ENCODE data around the gene PSMA7.
A peak's percentile ranks its signal among the peaks of the same experiment; 100 is the strongest.

The PSMA7 gene

DNA sequence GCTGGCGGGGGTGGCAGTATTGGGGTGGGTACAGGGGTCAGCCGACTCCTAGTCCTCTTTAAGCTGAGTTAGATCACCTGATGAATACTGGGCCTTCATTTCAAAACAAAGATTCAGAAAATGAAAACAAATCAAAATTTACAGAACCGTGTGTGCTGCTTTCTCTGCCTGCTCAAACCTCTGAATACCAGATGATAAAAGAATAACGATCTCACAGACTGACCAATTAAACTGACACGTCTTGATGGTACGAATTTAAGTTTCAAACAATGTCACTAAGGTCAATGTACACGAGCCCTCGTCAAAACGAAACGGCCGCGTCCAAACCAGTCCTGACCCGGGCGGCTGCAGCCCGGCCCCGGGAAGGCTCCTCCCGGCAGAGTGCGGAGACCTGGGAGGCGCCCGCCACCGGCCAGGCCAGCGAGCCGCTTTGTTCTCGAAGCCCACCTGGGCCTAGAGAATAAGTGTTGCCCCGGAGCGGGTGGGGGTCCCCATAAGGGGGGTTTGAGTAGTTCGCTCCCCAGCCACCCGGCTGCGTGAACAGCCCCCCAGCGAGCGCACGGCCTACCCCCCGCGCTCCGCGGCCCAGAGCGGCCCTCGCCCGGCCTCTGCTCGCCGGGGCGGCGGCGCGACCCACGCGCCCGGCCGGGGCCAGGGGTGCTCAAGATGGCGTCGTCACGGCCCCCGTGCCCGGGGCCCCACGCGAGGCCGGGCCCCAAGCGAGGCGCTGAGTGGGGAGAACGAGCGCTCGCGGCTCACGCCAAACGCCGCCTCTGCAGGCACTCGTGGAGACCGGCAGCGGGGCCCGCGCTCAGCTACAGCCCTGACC is 728 bp downstream of the PSMA7 start:
- peak overlapping the region; percentile 84 for H3K4me3 Mint-ChIP-seq
- H3K4me1 Mint-ChIP-seq (ENCODE audit: low read depth) = peaks cover 62% of the 10 kb centered on the region
- H3K27ac Mint-ChIP-seq = peak overlapping the region; percentile 88
- intact Hi-C loops (cut with micrococcal nuclease) = loop anchor here (2.0 kb wide), 1 partner anchor 40 kb away; the partner anchor contains the start of gene MTG2
- peaks cover 65% of the 10 kb centered on the region for H3K36me3 Mint-ChIP-seq (ENCODE audit: low read depth)
- no peaks in the 10 kb centered on the region for H3K27me3 Mint-ChIP-seq
- H3K9me3 Mint-ChIP-seq = no peaks in the 10 kb centered on the region

DNA sequence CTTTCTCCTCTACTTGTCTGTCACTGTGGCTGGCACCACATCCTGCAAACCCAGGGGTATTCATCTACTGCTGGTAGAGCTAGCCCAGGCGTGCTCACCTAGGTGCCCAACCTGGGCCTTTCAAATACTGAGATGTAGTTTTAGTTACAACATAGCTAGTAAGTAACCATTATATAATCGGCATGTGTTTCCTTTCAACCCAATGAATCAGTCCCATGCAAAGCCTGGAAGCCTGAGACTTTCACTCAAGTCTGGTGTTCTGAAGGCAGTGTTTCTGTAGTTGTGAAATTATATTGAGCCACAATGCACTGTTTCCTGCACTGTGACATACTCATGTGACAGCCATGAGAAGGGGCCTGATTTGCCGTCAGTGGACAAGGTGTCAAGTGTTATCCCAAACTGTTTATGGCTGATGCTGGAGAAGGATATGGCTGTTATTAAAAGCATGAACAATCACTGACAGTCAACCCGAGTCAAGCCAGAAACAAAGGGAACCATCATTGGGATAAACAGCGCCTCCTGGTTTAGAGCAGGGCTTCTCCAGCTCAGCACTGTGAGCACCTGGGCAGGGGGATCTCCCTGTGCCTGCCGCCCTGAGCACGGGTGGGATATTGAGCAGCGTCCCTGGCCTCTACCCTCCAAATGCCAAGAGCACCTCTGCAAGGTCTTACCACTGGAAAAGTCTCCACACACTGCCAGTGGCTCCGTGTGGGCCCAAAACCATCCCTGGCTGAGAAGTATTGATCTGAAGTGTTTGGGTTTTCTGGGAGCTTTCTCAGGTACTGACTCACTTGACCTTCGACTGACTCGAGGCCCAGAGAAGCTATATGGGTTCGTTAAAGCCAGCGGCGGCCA is 1.6 kb downstream of the PSMA7 start:
- no peaks in the 10 kb centered on the region for H3K9me3 Mint-ChIP-seq
- peak overlapping the region; percentile 88 for H3K27ac Mint-ChIP-seq
- intact Hi-C loops (cut with micrococcal nuclease) = loop anchor here (2.0 kb wide), 1 partner anchor 41 kb away; the partner anchor contains the start of gene MTG2
- peaks cover 73% of the 10 kb centered on the region for H3K36me3 Mint-ChIP-seq (ENCODE audit: low read depth)
- H3K27me3 Mint-ChIP-seq = no peaks in the 10 kb centered on the region
- peaks cover 63% of the 10 kb centered on the region for H3K4me1 Mint-ChIP-seq (ENCODE audit: low read depth)
- H3K4me3 Mint-ChIP-seq = peak overlapping the region; percentile 84

DNA sequence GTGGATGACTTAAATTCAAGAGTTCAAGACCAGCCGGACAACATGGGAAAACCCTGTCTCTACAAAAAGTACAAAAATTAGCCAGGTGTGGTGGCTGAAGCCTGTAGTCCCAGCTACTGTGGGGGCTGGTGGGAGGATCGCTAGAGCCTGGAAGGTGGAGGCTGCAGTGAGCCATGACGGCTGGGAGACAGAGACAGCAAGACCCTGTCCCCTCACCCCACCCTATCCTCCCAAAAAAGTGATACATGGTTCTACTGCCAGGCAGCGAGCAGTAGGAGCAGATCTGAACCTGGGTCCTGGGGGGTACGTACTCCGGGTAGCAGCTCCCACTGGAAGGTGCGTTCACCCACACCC is 2.2 kb downstream of the PSMA7 start:
- H3K9me3 Mint-ChIP-seq = no peaks in the 10 kb centered on the region
- intact Hi-C loops (cut with micrococcal nuclease) = no loop called here
- H3K27ac Mint-ChIP-seq = peak overlapping the region; percentile 88
- H3K4me1 Mint-ChIP-seq (ENCODE audit: low read depth) = peaks cover 65% of the 10 kb centered on the region
- peaks cover 79% of the 10 kb centered on the region for H3K36me3 Mint-ChIP-seq (ENCODE audit: low read depth)
- H3K27me3 Mint-ChIP-seq = no peaks in the 10 kb centered on the region
- no peak overlapping the region for H3K4me3 Mint-ChIP-seq

DNA sequence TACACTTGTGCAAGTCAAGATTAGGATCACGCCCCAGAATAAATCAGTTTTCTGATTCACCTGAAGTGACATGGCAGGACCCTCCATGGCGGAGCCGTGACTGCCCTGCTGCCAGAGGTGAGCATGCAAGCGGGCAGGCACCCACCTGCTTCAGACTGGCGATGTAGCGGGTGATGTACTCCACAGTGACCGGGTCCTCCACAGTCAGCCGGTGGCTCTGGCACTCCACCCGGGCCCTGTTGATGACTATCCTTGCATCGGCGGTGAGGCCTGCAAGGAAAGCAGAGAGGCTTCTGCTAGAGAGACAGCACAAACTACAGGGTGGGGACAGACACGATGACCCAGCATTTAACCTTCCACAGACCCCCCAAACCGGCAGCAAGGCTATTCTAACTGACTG is 3.6 kb downstream of the PSMA7 start:
- H3K9me3 Mint-ChIP-seq = no peaks in the 10 kb centered on the region
- peaks cover 63% of the 10 kb centered on the region for H3K4me1 Mint-ChIP-seq (ENCODE audit: low read depth)
- H3K27ac Mint-ChIP-seq = no peak overlapping the region
- H3K27me3 Mint-ChIP-seq = no peaks in the 10 kb centered on the region
- H3K36me3 Mint-ChIP-seq (ENCODE audit: low read depth) = peaks cover 84% of the 10 kb centered on the region
- intact Hi-C loops (cut with micrococcal nuclease) = loop anchor here (5.0 kb wide), 1 partner anchor 72 kb away; the partner anchor contains the start of gene TAF4
- no peak overlapping the region for H3K4me3 Mint-ChIP-seq

DNA sequence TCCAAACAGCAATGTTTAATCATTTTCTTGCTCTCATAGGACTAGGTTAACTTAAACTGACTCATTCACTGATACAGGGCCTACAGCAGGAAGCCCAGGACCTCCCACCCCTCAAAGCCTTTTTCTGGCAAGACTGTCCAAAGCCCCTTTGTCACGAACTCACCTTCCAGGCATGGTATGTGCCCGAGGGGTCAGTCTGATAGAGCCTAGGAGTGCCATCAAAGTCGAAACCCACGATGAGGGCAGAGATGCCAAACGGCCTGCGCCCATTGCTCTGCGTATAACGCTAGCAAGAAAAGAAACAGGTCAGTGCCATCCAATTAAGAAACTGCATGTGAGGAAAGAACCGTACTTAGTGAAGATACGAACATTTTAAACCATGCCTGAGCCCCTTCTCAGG is 4.3 kb downstream of the PSMA7 start:
- Mint-ChIP-seq H3K27ac (no peak overlapping the region), H3K36me3 (ENCODE audit: low read depth) (peaks cover 91% of the 10 kb centered on the region), H3K9me3 (no peaks in the 10 kb centered on the region), H3K27me3 (no peaks in the 10 kb centered on the region), H3K4me1 (ENCODE audit: low read depth) (peaks cover 66% of the 10 kb centered on the region), H3K4me3 (no peak overlapping the region)
- intact Hi-C loops (cut with micrococcal nuclease) = loop anchor here (5.0 kb wide), 1 partner anchor 72 kb away; the partner anchor contains the start of gene TAF4

DNA sequence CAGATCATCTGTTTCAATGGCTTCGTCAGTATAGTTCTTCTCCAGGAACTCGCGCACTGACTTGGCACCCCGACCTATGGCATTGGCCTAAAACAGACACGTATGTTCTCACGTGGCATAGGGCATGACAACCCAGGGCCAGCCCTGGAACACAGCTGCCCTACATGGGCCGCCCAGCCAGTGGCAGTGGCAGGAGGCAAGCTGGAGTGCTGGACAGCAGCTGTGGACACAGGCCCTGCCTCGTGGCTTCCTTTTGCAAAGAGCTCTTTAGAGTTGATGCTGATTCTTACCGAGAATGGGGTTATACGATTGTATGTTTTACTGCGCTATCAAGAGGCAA is 5.0 kb downstream of the PSMA7 start:
- H3K36me3 Mint-ChIP-seq (ENCODE audit: low read depth) = peaks cover 93% of the 10 kb centered on the region
- H3K9me3 Mint-ChIP-seq = no peaks in the 10 kb centered on the region
- intact Hi-C loops (cut with micrococcal nuclease) = loop anchor here (5.0 kb wide), 1 partner anchor 71 kb away; the partner anchor contains the start of gene TAF4
- no peaks in the 10 kb centered on the region for H3K27me3 Mint-ChIP-seq
- no peak overlapping the region for H3K27ac Mint-ChIP-seq
- no peak overlapping the region for H3K4me3 Mint-ChIP-seq
- peaks cover 74% of the 10 kb centered on the region for H3K4me1 Mint-ChIP-seq (ENCODE audit: low read depth)

DNA sequence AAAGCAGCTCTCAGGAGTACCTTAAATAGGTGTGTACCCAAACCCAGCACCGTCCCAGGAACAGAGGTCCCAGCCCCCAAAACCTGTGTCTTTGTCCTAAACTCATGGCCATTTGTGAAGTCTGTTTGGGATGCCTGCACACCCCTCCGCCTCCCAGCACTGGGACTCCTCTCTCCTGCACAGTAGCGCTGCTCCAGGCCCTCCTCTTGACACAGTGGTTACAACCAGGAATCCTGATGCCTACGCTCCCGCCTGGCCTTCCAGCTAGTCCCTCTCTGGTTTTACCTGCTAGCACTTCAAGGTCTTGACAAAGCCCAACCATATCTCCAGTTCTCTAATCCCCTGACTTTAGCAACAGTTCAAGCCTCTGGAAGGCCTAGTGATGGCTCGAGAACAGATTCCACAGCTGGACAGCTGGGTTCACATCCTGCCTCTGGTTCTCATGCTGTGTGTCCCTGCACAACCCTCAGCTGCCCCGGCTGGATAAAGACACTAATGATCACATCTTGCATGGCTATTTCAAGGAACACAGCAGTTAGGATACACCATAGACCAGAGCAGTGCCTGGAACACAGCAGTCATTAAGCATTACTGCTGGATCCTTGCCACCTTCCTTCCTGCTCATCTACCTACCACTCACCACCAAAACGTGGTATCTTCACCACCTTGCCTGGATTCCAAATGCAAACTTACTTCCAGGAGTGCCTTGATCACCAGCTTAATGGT is 5.6 kb downstream of the PSMA7 start:
- H3K27me3 Mint-ChIP-seq = no peaks in the 10 kb centered on the region
- intact Hi-C loops (cut with micrococcal nuclease) = loop anchor here (2.0 to 5.0 kb wide), 3 partner anchors 15 to 127 kb away; partner anchors contain the start of genes LSM14B and TAF4
- peaks cover 98% of the 10 kb centered on the region for H3K36me3 Mint-ChIP-seq (ENCODE audit: low read depth)
- no peaks in the 10 kb centered on the region for H3K9me3 Mint-ChIP-seq
- H3K4me3 Mint-ChIP-seq = no peak overlapping the region
- H3K4me1 Mint-ChIP-seq (ENCODE audit: low read depth) = peaks cover 79% of the 10 kb centered on the region
- H3K27ac Mint-ChIP-seq = no peak overlapping the region

DNA sequence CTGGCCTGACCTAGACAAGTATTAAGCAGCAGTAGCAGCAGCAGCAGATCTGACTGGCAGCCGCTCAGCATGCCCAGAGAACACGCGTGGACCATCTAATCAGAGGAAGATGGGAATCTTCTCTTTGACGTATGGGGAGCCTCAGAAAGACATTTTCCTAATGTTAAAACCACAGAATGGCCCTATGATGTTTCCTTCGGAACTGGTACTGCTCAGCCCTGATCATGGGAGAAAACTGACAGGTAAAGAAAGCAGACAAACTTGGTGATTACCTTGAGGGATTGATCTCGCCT is 6.2 kb downstream of the PSMA7 start:
- H3K36me3 Mint-ChIP-seq (ENCODE audit: low read depth) = peaks cover 100% of the 10 kb centered on the region
- intact Hi-C loops (cut with micrococcal nuclease) = loop anchor here (2.0 to 5.0 kb wide), 3 partner anchors 14 to 126 kb away; partner anchors contain the start of genes LSM14B and TAF4
- no peaks in the 10 kb centered on the region for H3K27me3 Mint-ChIP-seq
- H3K27ac Mint-ChIP-seq = peak overlapping the region; percentile 8
- H3K4me1 Mint-ChIP-seq (ENCODE audit: low read depth) = peaks cover 83% of the 10 kb centered on the region
- H3K9me3 Mint-ChIP-seq = no peaks in the 10 kb centered on the region
- H3K4me3 Mint-ChIP-seq = no peak overlapping the region

DNA sequence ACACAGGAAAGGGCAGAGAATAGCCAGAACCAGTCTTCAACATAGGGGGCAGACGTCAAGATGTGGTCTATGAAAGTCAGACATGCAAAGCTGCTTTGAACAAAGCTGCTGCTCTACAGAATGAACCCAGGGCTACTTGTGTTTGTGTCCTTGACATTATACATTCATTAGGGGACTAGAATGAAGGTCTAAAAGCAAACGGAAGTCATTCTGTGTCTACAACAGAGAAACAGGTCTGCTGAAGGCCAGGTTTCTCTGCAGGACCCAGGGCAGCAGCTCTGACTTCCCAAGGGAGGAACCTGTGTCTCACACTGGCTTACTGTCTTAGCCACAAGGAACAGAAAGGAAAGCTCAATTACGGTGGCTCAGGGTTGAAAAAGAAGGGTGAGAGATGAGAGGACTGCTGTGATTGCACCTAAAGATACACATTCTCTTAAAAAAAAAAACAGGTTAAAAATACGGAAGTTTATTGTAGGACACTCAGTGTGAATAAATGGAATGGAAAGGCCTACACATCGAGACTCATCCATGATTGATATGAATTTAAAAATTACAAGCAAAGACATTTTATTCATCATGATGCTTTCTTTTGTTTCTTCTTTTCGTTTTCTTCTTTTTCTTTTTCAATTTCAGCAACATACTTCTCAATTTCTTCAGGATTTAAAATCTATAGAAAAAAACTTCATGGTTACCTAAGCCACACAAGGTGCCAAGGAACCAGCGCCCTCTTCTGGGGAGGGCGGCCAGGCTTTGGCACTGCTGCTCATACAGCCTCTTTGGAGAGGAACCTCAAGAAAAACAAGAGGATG is 6.7 kb downstream of the PSMA7 start:
- peak overlapping the region; percentile 8 for H3K27ac Mint-ChIP-seq
- peaks cover 100% of the 10 kb centered on the region for H3K36me3 Mint-ChIP-seq (ENCODE audit: low read depth)
- peaks cover 83% of the 10 kb centered on the region for H3K4me1 Mint-ChIP-seq (ENCODE audit: low read depth)
- no peaks in the 10 kb centered on the region for H3K27me3 Mint-ChIP-seq
- H3K9me3 Mint-ChIP-seq = no peaks in the 10 kb centered on the region
- no peak overlapping the region for H3K4me3 Mint-ChIP-seq
- intact Hi-C loops (cut with micrococcal nuclease) = loop anchor here (2.0 to 5.0 kb wide), 3 partner anchors 14 to 126 kb away; partner anchors contain the start of genes LSM14B and TAF4

DNA sequence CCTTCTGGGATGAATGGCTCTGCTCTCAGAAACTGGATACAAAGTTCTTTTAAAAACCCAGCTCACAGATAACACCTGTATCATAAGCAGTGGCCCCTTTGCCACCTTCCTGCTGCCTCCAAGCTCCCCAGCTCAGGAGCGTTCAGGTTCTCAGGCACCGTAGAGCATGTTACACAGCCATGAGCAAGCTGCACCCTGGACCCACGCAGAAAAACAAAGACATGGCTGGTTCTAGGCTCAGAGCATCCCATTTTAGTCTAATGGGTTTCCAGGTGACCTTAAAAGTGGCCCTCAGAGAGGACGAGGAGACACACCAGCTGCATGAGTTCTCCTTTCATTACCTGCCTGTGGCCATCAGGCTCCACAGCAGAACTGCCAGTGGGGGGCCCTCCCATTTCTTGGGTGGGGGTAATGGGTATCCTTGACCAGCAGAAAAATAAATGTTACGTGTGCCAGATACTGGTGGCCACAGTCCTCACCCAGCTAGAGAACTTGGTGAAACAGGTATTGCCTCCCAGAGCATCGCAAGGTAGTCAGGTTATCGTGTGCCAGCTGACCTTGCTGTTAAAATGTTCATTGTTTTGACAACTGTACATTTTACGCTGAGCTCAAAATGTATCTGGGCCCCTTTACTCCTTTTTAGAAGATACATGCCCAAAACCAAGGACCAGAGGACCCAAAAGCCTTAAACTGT is 7.5 kb downstream of the PSMA7 start:
- H3K4me1 Mint-ChIP-seq (ENCODE audit: low read depth) = peaks cover 83% of the 10 kb centered on the region
- no peaks in the 10 kb centered on the region for H3K27me3 Mint-ChIP-seq
- intact Hi-C loops (cut with micrococcal nuclease) = loop anchor here (2.0 to 5.0 kb wide), 3 partner anchors 13 to 125 kb away; partner anchors contain the start of genes LSM14B and TAF4
- no peaks in the 10 kb centered on the region for H3K9me3 Mint-ChIP-seq
- no peak overlapping the region for H3K4me3 Mint-ChIP-seq
- H3K27ac Mint-ChIP-seq = peak overlapping the region; percentile 13
- H3K36me3 Mint-ChIP-seq (ENCODE audit: low read depth) = peaks cover 100% of the 10 kb centered on the region

DNA sequence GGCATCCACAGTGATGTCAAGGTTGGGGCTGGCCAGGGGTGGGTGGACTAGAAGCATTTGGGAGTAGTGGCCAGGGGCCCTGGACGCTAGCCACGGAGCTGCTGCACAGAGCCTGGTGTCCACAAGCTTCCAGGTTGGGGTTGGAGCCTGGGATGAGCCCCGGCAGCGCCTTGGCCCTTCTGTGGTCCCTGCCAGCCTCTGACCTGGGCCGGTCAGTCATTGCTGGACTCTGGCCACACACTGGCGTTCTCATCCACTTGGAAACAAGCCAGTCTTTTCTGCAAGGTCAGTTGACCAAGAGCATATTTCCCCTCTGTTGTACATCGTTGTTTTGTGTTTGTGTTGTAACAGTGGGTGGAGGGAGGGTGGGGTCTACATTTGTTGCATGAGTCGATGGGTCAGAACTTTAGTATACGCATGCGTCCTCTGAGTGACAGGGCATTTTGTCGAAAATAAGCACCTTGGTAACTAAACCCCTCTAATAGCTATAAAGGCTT is 8.4 kb downstream of the PSMA7 start:
- H3K4me1 Mint-ChIP-seq (ENCODE audit: low read depth) = peaks cover 77% of the 10 kb centered on the region
- intact Hi-C loops (cut with micrococcal nuclease) = loop anchor here (5.0 kb wide), 1 partner anchor 67 kb away; the partner anchor contains the start of gene TAF4
- H3K36me3 Mint-ChIP-seq (ENCODE audit: low read depth) = peaks cover 100% of the 10 kb centered on the region
- peak overlapping the region; percentile 31 for H3K4me3 Mint-ChIP-seq
- no peaks in the 10 kb centered on the region for H3K9me3 Mint-ChIP-seq
- H3K27ac Mint-ChIP-seq = peak overlapping the region; percentile 90
- no peaks in the 10 kb centered on the region for H3K27me3 Mint-ChIP-seq

DNA sequence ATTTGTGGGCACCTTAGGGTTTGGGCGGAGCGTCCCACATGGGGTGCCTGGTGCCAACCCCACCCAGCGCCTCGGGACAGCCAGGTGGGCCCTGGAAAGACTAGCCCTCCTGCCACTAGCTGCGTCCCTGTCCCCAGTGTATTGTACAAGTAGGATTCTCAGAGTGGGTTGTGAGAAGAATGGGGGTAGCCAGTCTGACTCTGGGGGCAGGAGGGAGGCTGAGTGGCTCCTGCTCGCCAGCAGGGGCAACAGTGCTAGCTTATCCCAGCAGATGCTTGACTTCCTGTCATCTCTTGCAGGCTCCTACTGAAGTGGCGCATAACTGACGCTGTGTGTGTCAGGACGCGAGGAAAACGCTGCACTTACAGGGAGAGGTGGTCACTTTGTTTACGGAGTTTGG is 9.3 kb downstream of the PSMA7 start:
- peaks cover 100% of the 10 kb centered on the region for H3K36me3 Mint-ChIP-seq (ENCODE audit: low read depth)
- peak overlapping the region; percentile 82 for H3K4me3 Mint-ChIP-seq
- peak overlapping the region; percentile 90 for H3K27ac Mint-ChIP-seq
- peaks cover 82% of the 10 kb centered on the region for H3K4me1 Mint-ChIP-seq (ENCODE audit: low read depth)
- intact Hi-C loops (cut with micrococcal nuclease) = no loop called here
- no peaks in the 10 kb centered on the region for H3K27me3 Mint-ChIP-seq
- no peaks in the 10 kb centered on the region for H3K9me3 Mint-ChIP-seq
